GM20000 (cell line): ENCODE results near the gene FLT4.

Experiments used
- DNase-seq: peaks from one replicate; pipeline ENCODE4 v3.0.0; 2012; ENCODE audit warnings: low spot score
- TF ChIP-seq, protein P1 (sequence below): IDR thresholded peaks from 2 replicates; pipeline ENCODE4 v1.5.1; 2012; ENCODE audit warnings: mild to moderate bottlenecking, control low read depth; ENCODE audit errors: extremely low read depth, missing control alignments

Gene FLT4

DNA sequence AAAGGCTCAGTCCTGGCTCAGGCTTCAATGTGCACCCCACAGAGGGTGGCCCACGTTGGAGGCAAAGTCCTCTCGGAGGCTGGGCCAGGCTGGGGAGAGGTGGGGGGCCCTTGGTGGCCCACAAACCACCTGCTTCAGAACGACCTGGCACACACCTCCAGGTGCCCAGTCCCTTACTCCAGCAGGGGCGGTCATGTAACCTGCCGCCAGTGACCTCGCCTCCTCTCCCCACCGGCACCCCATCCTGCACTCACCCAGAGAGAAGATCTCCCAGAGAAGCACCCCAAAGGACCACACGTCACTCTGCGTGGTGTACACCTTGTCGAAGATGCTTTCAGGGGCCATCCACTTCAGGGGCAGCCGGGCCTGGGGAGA, 35.6 kb downstream of the FLT4 start:
- no peak for DNase-seq
- TF ChIP-seq, protein P1, sequence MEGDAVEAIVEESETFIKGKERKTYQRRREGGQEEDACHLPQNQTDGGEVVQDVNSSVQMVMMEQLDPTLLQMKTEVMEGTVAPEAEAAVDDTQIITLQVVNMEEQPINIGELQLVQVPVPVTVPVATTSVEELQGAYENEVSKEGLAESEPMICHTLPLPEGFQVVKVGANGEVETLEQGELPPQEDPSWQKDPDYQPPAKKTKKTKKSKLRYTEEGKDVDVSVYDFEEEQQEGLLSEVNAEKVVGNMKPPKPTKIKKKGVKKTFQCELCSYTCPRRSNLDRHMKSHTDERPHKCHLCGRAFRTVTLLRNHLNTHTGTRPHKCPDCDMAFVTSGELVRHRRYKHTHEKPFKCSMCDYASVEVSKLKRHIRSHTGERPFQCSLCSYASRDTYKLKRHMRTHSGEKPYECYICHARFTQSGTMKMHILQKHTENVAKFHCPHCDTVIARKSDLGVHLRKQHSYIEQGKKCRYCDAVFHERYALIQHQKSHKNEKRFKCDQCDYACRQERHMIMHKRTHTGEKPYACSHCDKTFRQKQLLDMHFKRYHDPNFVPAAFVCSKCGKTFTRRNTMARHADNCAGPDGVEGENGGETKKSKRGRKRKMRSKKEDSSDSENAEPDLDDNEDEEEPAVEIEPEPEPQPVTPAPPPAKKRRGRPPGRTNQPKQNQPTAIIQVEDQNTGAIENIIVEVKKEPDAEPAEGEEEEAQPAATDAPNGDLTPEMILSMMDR = no peak

DNA sequence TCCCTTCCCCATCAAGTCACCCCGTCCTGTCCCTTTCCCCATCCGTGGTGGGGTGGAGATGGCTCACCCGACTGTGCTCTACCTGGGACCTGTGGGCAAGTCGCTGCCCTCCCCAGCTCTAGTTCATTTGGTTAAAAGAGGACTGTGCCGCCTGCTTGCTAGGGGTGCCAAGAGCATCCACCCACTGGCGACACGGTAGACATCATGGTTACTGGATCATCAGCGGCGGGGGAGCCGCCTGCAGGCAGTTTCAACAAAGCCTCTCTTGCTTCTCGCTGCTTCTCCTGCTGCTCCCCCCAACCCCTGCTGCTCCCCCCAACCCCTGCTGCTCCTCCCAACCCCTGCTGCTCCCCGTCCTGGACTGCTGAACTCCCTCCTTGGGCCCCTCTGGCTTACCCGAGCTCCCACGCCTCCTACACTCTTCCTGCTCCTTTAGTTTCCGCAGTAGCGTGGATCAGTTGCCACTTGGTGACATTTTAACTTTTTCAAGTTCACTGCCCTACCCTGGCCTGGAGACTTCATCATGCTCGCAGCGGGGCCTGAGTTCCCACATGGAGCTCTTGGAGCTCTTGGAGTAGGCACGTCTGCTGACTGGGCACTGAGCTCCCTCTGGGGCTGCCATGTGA, 36.1 kb downstream of the FLT4 start:
- no peak for DNase-seq
- TF ChIP-seq, protein P1 = no peak

DNA sequence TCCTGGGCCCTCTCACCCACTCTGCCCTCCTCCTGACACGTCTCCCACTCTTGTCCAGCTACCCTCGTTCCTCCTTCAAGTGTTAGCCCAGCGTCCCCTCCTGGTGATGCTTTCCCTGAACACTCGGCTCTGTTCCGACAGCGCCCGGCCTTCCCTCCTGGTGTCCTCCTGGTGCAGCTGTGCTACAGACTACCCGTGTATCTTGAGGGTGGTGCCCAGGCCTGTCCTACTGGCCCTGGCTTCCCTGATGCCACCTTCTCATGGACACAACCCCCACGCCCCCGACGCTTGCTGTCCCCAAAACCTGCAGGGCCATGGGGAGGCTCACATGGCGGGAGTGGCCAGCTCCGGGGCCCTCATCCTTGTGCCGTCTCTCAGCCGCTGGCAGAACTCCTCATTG, 36.7 kb downstream of the FLT4 start:
- no peak for DNase-seq
- TF ChIP-seq, protein P1 = no peak

DNA sequence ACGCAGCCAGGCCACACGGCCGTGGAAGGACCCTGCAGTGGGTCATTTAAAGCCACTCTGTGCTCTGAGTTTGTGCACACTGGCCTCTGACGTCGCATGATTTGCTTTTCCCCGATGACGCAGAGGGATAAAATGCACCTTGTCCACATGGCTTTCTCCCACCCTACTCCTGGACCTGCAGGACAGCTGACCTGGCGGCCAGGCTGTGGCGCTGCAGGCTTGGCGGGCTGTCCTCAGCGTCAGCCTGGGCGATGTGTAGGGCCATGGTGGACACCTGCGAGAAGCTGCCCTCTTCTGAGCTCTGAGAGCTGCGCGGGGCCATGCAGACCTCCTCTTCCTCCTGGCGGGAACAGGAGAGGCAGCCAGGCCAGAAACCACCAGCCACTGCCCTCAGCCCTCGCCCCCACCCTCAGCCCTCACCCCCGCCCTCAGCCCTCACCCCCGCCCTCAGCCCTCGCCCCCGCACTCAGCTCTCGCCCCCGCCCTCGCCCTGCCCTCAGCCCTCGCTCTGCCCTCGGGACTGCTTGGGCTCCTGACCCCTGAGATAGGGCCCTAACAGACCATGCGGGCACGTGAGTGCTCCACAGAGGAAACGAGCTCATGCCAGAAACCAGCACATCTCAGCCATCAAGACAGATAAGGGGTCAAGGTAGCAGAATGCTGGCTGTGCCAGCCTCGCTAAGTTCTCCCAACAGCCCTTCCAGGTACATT, 38.1 kb downstream of the FLT4 start:
- DNase-seq = no peak
- TF ChIP-seq, protein P1 = no peak

DNA sequence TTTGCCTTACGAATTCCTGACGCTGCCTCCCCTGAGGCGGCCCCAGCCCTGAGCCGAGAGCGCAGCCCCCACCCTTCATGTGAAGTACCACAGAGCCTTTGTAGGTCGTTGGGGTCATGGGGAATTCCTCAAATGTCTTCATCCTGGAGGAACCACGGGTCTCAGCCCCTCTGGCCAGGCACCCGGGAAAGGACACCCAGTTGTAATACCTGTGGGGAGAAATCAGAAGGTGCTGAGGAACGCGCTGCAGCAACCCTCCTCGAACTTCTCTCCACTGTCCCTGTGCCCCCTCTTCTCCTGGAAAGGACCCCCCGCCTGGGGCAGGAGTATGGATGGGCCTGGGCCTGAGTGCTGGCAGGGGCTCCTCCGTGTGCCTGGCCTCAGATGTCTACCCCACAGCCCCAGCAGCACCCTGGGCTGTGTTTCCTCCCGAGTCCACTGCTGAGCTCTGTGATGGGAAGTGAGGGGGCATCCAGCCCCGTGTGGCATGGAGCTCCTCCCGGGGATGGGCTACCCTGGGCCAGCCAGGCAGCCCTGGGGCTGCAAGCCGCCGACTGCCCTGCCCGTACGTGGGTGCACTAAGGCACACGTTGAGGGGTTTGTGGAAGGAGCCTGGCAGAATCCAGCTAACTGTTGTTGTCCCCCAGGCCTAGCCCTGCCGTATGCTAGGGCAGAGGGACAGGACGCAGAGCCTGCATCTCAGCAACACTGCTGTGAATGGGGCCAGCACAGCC, 39.4 kb downstream of the FLT4 start:
- no peak for DNase-seq
- TF ChIP-seq, protein P1 = no peak

DNA sequence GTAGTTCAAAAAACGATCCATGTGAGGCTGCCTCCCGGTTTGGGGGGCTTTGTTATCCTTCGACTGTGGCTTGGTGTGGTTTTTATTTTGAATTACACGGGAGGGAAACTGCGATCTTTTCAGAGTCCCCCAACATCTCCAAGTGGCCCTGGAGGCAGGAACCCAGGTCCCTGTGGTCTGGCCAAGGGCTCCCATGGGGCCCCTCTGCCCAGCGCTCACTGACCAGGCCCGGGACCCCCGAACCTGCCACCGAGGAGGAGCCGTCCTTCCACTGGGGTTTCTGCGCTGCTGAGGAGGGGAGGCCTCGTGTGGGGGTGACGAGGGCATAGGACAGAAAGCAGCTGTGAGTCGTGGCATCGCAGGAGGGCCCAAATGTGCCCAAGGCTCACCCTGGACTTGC, 40.0 kb downstream of the FLT4 start:
- TF ChIP-seq, protein P1 = no peak
- no peak for DNase-seq
